ENCODE results near the gene CNTF. TPM values are rescaled to one million over a fixed set of nuclear protein-coding genes. Genes with fewer than 3 reads are reported as not detected.

CNTF gene
- total RNA-seq, 1 donor = 1.4 TPM

- H3K79me2 ChIP-seq (ENCODE audit: insufficient read depth, low read length) = peaks cover 99% of the 10 kb centered on the region
- H3K27me3 ChIP-seq (ENCODE audit: insufficient read depth, low read length) = no peaks in the 10 kb centered on the region
- H3K4me3 ChIP-seq (ENCODE audit: insufficient read depth, low read length) = no peak overlapping the region
- H3K27ac ChIP-seq (ENCODE audit: low read depth, low read length) = no peak overlapping the region
- no peak overlapping the region for H2AFZ ChIP-seq (ENCODE audit: low read length)
- H4K20me1 ChIP-seq (ENCODE audit: insufficient read depth, low read length) = peaks cover 4% of the 10 kb centered on the region
- H3K4me1 ChIP-seq (ENCODE audit: insufficient read depth, low read length) = no peaks in the 10 kb centered on the region
- no peak for DNase-seq (ENCODE audit: insufficient read length, low spot score, missing footprints)
- H3K9me3 ChIP-seq (ENCODE audit: low read depth, low read length) = no peaks in the 10 kb centered on the region
- peaks cover 24% of the 10 kb centered on the region for H3K36me3 ChIP-seq (ENCODE audit: insufficient read depth, low read length)
- no peak overlapping the region for H3K4me2 ChIP-seq (ENCODE audit: insufficient read depth, low read length)
- TF ChIP-seq CTCF (IDR thresholded peaks at IDR 0.05; ENCODE audit: extremely low read depth, low read depth, low read length) = no peak
These were observed 35.5 kb upstream of the CNTF start for GRCh38 chr11:58586998-58587397.

- no peak for DNase-seq (ENCODE audit: insufficient read length, low spot score, missing footprints)
- no peak for TF ChIP-seq CTCF (IDR thresholded peaks at IDR 0.05; ENCODE audit: extremely low read depth, low read depth, low read length)
- H3K4me3 ChIP-seq (ENCODE audit: insufficient read depth, low read length) = no peak overlapping the region
- H3K4me2 ChIP-seq (ENCODE audit: insufficient read depth, low read length) = no peak overlapping the region
- no peaks in the 10 kb centered on the region for H3K9me3 ChIP-seq (ENCODE audit: low read depth, low read length)
- H3K4me1 ChIP-seq (ENCODE audit: insufficient read depth, low read length) = no peaks in the 10 kb centered on the region
- peaks cover 8% of the 10 kb centered on the region for H4K20me1 ChIP-seq (ENCODE audit: insufficient read depth, low read length)
- peaks cover 10% of the 10 kb centered on the region for H3K36me3 ChIP-seq (ENCODE audit: insufficient read depth, low read length)
- no peak overlapping the region for H3K27ac ChIP-seq (ENCODE audit: low read depth, low read length)
- no peaks in the 10 kb centered on the region for H3K27me3 ChIP-seq (ENCODE audit: insufficient read depth, low read length)
- no peak overlapping the region for H2AFZ ChIP-seq (ENCODE audit: low read length)
- H3K79me2 ChIP-seq (ENCODE audit: insufficient read depth, low read length) = peaks cover 99% of the 10 kb centered on the region
These were observed 30.8 kb upstream of the CNTF start for GRCh38 chr11:58591659-58592058.

- H3K9me3 ChIP-seq (ENCODE audit: low read depth, low read length) = no peaks in the 10 kb centered on the region
- H3K4me2 ChIP-seq (ENCODE audit: insufficient read depth, low read length) = no peak overlapping the region
- peaks cover 99% of the 10 kb centered on the region for H3K79me2 ChIP-seq (ENCODE audit: insufficient read depth, low read length)
- peaks cover 8% of the 10 kb centered on the region for H4K20me1 ChIP-seq (ENCODE audit: insufficient read depth, low read length)
- H2AFZ ChIP-seq (ENCODE audit: low read length) = no peak overlapping the region
- no peak overlapping the region for H3K27ac ChIP-seq (ENCODE audit: low read depth, low read length)
- TF ChIP-seq CTCF (IDR thresholded peaks at IDR 0.05; ENCODE audit: extremely low read depth, low read depth, low read length) = no peak
- no peak overlapping the region for H3K4me3 ChIP-seq (ENCODE audit: insufficient read depth, low read length)
- DNase-seq (ENCODE audit: insufficient read length, low spot score, missing footprints) = no peak
- H3K36me3 ChIP-seq (ENCODE audit: insufficient read depth, low read length) = peaks cover 10% of the 10 kb centered on the region
- no peaks in the 10 kb centered on the region for H3K4me1 ChIP-seq (ENCODE audit: insufficient read depth, low read length)
- H3K27me3 ChIP-seq (ENCODE audit: insufficient read depth, low read length) = no peaks in the 10 kb centered on the region
These were observed 29.5 kb upstream of the CNTF start for GRCh38 chr11:58592760-58593472.

- H4K20me1 ChIP-seq (ENCODE audit: insufficient read depth, low read length) = peaks cover 8% of the 10 kb centered on the region
- peaks cover 5% of the 10 kb centered on the region for H3K36me3 ChIP-seq (ENCODE audit: insufficient read depth, low read length)
- TF ChIP-seq CTCF (IDR thresholded peaks at IDR 0.05; ENCODE audit: extremely low read depth, low read depth, low read length) = no peak
- no peak overlapping the region for H3K27ac ChIP-seq (ENCODE audit: low read depth, low read length)
- peaks cover 100% of the 10 kb centered on the region for H3K79me2 ChIP-seq (ENCODE audit: insufficient read depth, low read length)
- H3K27me3 ChIP-seq (ENCODE audit: insufficient read depth, low read length) = no peaks in the 10 kb centered on the region
- no peak overlapping the region for H3K4me3 ChIP-seq (ENCODE audit: insufficient read depth, low read length)
- DNase-seq (ENCODE audit: insufficient read length, low spot score, missing footprints) = no peak
- no peaks in the 10 kb centered on the region for H3K9me3 ChIP-seq (ENCODE audit: low read depth, low read length)
- no peak overlapping the region for H2AFZ ChIP-seq (ENCODE audit: low read length)
- no peaks in the 10 kb centered on the region for H3K4me1 ChIP-seq (ENCODE audit: insufficient read depth, low read length)
- H3K4me2 ChIP-seq (ENCODE audit: insufficient read depth, low read length) = no peak overlapping the region
These were observed 27.6 kb upstream of the CNTF start for GRCh38 chr11:58594826-58595225.

Measured in osteoblast (primary cell).